OCI-LY3 (cell line): ENCODE measurements around the gene DNAH10.

Source experiments
- CTCF ChIP-seq: fragments of 200-600, 300-600 bp; sonication (generic); IDR thresholded peaks from 2 replicates; pipeline ENCODE4 v1.5.1; 2014; ENCODE audit warnings: antibody characterized with exemption, low read length, low read depth
- EZH2phosphoT487 ChIP-seq: fragments of 200-600 bp; shearing (Covaris generic); IDR thresholded peaks from 2 replicates; pipeline ENCODE4 v1.6.1; 2018; ENCODE audit warnings: antibody characterized with exemption, mixed run types, low read depth

GRCh38 chr12:123726244-123726643 is 35.9 kb upstream of the DNAH10 start:
- TF ChIP-seq CTCF (no peak), EZH2phosphoT487 (no peak)
